ENCODE results near the gene SDC3. TPM values are rescaled to one million over a fixed set of nuclear protein-coding genes. Genes with fewer than 3 reads are reported as not detected.
A peak's percentile ranks its signal among the peaks of the same experiment; 100 is the strongest.

SDC3 gene
- polyA plus RNA-seq, 3 donors, result 0.05 to 1.2 (median 0.12) TPM

DNA sequence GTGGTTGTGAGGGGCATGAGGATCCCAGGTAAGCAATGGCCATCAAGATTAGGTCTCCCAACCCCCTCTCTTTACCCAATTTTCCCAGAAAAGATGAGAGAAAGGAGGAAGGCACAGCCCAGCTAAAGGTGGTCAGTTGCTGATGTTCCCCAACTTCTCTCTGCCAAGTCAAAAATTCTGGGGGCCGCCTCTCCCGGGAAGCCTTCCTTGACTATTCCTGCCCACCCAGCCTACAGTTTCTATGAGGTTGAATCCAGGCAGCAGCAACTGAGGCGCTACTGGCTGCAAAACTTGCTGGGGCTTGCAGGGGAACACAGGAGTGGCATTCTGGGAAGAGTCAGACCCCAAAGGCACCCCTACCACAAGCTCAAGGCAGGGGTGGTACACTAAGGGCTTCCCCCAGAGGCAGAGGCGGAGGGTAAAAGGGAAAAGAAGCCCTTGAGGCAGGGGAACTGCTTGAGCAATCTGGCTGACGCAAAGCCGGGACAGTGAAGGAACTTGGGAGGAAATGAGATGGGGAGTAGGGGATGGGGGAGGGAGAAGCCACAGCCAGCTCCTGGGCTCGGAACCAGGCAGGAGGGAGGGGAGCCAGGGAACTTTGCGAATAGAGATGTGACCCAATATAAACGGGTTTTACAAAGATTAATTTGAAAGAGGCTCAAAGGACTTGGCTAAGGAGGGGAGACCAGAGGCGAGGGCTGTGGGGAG, 31.2 kb downstream of the SDC3 start:
- Mint-ChIP-seq H3K4me3 (peak overlapping the region; percentile 20 to 84), H3K9me3 (peaks cover 9 to 22% (median 15%) of the 10 kb centered on the region in 7 donors), H3K27me3 (ENCODE audit: low read depth in 3 of 3) (peaks cover 35 to 78% (median 57%) of the 10 kb centered on the region in 3 donors), H3K27ac (peak overlapping the region in 3 of 7 donors; percentile 50 to 78 (median 51)), H3K36me3 (no peaks in the 10 kb centered on the region), H3K4me1 (peaks cover 31% of the 10 kb centered on the region)
- Histone ChIP-seq H3K4me3 (replicated peaks in 1 of 3; ENCODE audit: low read depth in 2 of 3, low read length in 3 of 3) (peak overlapping the region in 1 of 3 experiments; percentile 32), H3K27ac (ENCODE audit: low read depth in 1 of 2, low read length in 2 of 2) (no peak overlapping the region), H3K9me3 (replicated peaks in 1 of 2; ENCODE audit: control insufficient read depth in 1 of 2, insufficient read depth in 1 of 2, low read length in 2 of 2) (peaks cover 0 to 16% of the 10 kb centered on the region in 2 donors), H2AFZ (ENCODE audit: insufficient read depth, low read depth, low read length, poor library complexity, severe bottlenecking) (no peak overlapping the region), H3K4me1 (ENCODE audit: control insufficient read depth in 1 of 2, insufficient read depth in 2 of 2, low read length in 2 of 2) (peaks cover 16 to 17% of the 10 kb centered on the region in 2 donors), H3K4me2 (replicated peaks; ENCODE audit: extremely low read depth, low read length, poor library complexity, severe bottlenecking) (peak overlapping the region; percentile 52), H3K79me2 (ENCODE audit: insufficient read depth, low read length) (no peaks in the 10 kb centered on the region), H4K20me1 (ENCODE audit: insufficient read depth, low read length) (no peaks in the 10 kb centered on the region), H3K27me3 (ENCODE audit: control insufficient read depth in 2 of 2, insufficient read depth in 2 of 2, low read length in 2 of 2) (peaks cover 0 to 38% of the 10 kb centered on the region in 2 donors), H3K36me3 (replicated peaks in 1 of 2; ENCODE audit: control insufficient read depth in 1 of 2, insufficient read depth in 2 of 2, low read length in 2 of 2) (no peaks in the 10 kb centered on the region), H3K9ac (ENCODE audit: insufficient read depth, low read length, poor library complexity, severe bottlenecking) (no peak overlapping the region)
- intact Hi-C loops (cut with micrococcal nuclease), result no loop called here
- peak; percentile 48 to 72 (median 56) for DNase-seq
- TF ChIP-seq, protein P1, sequence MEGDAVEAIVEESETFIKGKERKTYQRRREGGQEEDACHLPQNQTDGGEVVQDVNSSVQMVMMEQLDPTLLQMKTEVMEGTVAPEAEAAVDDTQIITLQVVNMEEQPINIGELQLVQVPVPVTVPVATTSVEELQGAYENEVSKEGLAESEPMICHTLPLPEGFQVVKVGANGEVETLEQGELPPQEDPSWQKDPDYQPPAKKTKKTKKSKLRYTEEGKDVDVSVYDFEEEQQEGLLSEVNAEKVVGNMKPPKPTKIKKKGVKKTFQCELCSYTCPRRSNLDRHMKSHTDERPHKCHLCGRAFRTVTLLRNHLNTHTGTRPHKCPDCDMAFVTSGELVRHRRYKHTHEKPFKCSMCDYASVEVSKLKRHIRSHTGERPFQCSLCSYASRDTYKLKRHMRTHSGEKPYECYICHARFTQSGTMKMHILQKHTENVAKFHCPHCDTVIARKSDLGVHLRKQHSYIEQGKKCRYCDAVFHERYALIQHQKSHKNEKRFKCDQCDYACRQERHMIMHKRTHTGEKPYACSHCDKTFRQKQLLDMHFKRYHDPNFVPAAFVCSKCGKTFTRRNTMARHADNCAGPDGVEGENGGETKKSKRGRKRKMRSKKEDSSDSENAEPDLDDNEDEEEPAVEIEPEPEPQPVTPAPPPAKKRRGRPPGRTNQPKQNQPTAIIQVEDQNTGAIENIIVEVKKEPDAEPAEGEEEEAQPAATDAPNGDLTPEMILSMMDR (IDR thresholded peaks at IDR 0.05), result no peak
- 21% methylated on average over 8 of the region's 10 CpGs for WGBS (ENCODE audit: insufficient coverage)

DNA sequence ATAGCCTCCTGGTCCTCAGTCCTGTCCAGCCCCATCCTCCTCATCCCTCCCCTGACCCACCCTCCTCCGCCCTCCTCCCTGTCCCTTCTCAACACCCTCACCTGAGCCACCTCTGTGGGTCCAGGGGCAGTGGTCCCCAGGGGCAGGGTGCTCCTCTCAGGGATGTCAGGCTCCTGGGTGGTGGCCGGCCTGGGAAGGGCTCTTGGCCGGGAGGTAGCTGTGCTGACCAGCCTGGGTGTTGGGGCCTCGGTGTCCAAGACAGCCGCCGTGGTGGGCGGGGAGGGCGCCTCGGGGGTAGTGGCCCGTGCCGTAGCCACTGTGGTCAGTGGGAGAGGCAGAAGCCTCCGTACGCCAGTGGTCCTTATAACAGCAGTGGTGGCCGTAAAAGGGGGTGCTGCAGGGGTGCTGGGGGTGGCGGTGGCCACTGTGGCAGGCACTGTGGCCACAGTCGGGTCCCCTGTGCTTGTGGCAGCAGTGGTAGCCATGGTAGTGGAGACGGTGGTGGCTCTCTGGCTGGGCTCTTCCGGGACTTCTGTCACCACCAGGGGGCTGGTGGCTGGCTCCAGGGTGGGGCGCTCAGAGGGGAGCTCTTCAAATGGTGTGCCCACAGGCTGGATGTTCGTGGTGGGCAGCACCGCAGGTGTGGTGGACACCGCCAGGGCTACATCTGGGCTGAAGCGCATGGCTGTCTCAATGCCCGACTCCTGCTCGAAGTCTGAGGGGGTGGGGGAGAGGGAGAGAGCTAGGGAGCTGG, 31.9 kb downstream of the SDC3 start:
- peaks cover 0 to 23% of the 10 kb centered on the region in 2 donors for H3K9me3 ChIP-seq (replicated peaks in 1 of 2; ENCODE audit: control insufficient read depth in 1 of 2, insufficient read depth in 1 of 2, low read length in 2 of 2)
- intact Hi-C loops (cut with micrococcal nuclease), result no loop called here
- no peaks in the 10 kb centered on the region for H3K79me2 ChIP-seq (ENCODE audit: insufficient read depth, low read length)
- DNase-seq, result no peak
- peak overlapping the region in 1 of 7 donors; percentile 26 for H3K27ac Mint-ChIP-seq
- H3K4me3 Mint-ChIP-seq, result peak overlapping the region in 1 of 2 donors; percentile 62
- no peak overlapping the region for H3K4me2 ChIP-seq (replicated peaks; ENCODE audit: extremely low read depth, low read length, poor library complexity, severe bottlenecking)
- H3K27me3 Mint-ChIP-seq (ENCODE audit: low read depth in 3 of 3), result peaks cover 33 to 78% (median 52%) of the 10 kb centered on the region in 3 donors
- H3K27me3 ChIP-seq (ENCODE audit: control insufficient read depth in 2 of 2, insufficient read depth in 2 of 2, low read length in 2 of 2), result peaks cover 0 to 38% of the 10 kb centered on the region in 2 donors
- 85% methylated on average over 15 of the region's 25 CpGs for WGBS (ENCODE audit: insufficient coverage)
- no peaks in the 10 kb centered on the region for H3K36me3 ChIP-seq (replicated peaks in 1 of 2; ENCODE audit: control insufficient read depth in 1 of 2, insufficient read depth in 2 of 2, low read length in 2 of 2)
- peaks cover 36% of the 10 kb centered on the region for H3K4me1 Mint-ChIP-seq
- H3K36me3 Mint-ChIP-seq, result no peaks in the 10 kb centered on the region
- H4K20me1 ChIP-seq (ENCODE audit: insufficient read depth, low read length), result no peaks in the 10 kb centered on the region
- H3K9me3 Mint-ChIP-seq, result peaks cover 15 to 29% (median 19%) of the 10 kb centered on the region in 7 donors
- no peak overlapping the region for H3K4me3 ChIP-seq (replicated peaks in 1 of 3; ENCODE audit: low read depth in 2 of 3, low read length in 3 of 3)
- H3K27ac ChIP-seq (ENCODE audit: low read depth in 1 of 2, low read length in 2 of 2), result no peak overlapping the region
- TF ChIP-seq, protein P1 (IDR thresholded peaks at IDR 0.05), result no peak
- peaks cover 16 to 17% of the 10 kb centered on the region in 2 donors for H3K4me1 ChIP-seq (ENCODE audit: control insufficient read depth in 1 of 2, insufficient read depth in 2 of 2, low read length in 2 of 2)
- no peak overlapping the region for H2AFZ ChIP-seq (ENCODE audit: insufficient read depth, low read depth, low read length, poor library complexity, severe bottlenecking)
- no peak overlapping the region for H3K9ac ChIP-seq (ENCODE audit: insufficient read depth, low read length, poor library complexity, severe bottlenecking)

Data from CD14-positive monocyte (primary cell).